NCI-H82 treated with DMSO at 0.1 percent for 48 hours (cell line): ENCODE results near the gene PRIM2.
A peak's percentile ranks its signal among the peaks of the same experiment; 100 is the strongest.
"Not testable (repeated sequence)": the region's sequence is repeated elsewhere in the genome, so short reads cannot be mapped to it uniquely, and the experiment has no call there.

ENCODE experiments used
- DNase-seq: peaks from one replicate; lab custom pipeline; 2025; ENCODE audit not compliant: unreplicated experiment; lab: John Stamatoyannopoulos, UW

Gene PRIM2

GRCh38 chr6:57362340-57362739, 44.9 kb downstream of the PRIM2 start:
- not testable (repeated sequence) for DNase-seq

DNA sequence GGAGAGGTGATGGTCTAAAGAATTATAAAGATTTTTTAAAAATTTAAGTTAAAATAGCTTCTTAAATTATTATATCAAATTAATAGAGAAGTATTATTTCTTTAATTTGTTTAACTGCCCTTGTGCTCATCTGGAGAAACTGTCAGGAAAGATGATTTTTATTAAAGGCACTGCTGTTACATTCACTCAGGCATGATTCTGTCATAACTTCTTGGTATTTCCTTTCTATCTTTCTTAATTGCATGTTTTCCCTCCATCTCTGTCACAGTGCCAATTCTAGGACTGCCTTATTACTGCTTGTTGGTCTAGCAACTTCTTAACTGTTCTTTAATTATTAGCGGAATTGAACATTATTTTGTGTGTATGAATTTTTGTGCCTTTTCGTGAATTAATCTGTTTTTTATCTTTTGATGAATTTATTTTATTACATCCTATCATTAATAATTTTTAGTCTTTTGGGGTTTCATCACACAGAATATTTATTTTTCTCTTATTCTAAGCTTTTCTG, 47.7 kb downstream of the PRIM2 start:
- DNase-seq: not testable (repeated sequence)

GRCh38 chr6:57368965-57369731, 51.7 kb downstream of the PRIM2 start:
- DNase-seq: not testable (repeated sequence)

- DNase-seq: not testable (repeated sequence)
Observed at GRCh38 chr6:57371779-57372178, 54.3 kb downstream of the PRIM2 start.

GRCh38 chr6:57374764-57375163, 57.3 kb downstream of the PRIM2 start:
- not testable (repeated sequence) for DNase-seq

- DNase-seq: not testable (repeated sequence)
Observed at GRCh38 chr6:57376083-57376482, 58.7 kb downstream of the PRIM2 start.

DNA sequence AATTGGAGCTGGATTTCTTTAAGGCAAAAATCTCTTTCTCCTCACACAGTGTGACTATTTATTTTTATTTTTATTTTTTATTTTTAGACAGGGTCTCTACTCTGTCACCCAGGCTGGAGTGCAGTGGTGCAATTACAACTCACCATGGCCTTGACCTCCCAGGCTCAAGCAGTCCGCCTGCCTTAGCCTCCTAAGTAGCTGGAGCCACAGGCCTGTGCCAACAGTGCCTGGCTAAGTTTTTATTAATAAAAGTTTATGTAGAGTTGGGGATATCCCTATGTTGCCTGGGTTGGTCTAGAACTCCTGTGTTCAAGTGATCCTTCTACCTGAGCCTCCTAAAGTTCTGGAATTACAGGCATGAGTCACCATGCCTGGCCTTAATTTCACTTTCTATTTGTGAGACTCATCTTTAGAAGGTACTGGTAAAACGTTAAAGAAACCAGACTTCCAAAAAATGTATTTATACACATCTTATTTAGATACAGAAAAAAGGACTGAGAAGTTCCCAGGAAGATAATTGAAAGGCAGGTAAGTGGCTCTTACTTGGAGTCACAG, 71.7 kb downstream of the PRIM2 start:
- DNase-seq: not testable (repeated sequence)

- not testable (repeated sequence) for DNase-seq
Observed at GRCh38 chr6:57390818-57391217, 73.4 kb downstream of the PRIM2 start.

DNA sequence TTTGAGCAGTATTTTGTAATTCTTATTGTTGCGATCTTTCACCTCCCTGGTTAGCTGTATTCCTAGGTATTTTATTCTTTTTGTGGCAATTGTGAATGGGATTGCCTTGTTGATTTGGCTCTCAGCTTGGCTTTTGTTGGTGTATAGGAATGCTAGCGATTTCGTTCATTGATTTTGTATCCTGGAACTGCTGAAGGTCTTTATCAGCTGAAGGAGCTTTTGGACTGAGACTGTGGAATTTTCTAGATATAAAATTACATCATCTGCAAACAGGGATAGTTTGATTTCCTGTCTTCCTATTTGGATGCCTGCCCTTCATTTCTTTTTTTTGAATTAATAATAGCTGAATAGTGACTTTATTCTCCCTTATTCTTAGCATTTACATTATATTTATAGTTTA, 74.6 kb downstream of the PRIM2 start:
- DNase-seq: not testable (repeated sequence)

GRCh38 chr6:57419341-57419740, 101.9 kb downstream of the PRIM2 start:
- DNase-seq: not testable (repeated sequence)

- no peak for DNase-seq
Observed at GRCh38 chr6:57421503-57421902, 104.1 kb downstream of the PRIM2 start.

GRCh38 chr6:57423468-57423867, 106.0 kb downstream of the PRIM2 start:
- DNase-seq: peak; percentile 37

GRCh38 chr6:57431742-57432141, 114.3 kb downstream of the PRIM2 start:
- DNase-seq: not testable (repeated sequence)

- DNase-seq: no peak
Observed at GRCh38 chr6:57432157-57432556, 114.7 kb downstream of the PRIM2 start.

DNA sequence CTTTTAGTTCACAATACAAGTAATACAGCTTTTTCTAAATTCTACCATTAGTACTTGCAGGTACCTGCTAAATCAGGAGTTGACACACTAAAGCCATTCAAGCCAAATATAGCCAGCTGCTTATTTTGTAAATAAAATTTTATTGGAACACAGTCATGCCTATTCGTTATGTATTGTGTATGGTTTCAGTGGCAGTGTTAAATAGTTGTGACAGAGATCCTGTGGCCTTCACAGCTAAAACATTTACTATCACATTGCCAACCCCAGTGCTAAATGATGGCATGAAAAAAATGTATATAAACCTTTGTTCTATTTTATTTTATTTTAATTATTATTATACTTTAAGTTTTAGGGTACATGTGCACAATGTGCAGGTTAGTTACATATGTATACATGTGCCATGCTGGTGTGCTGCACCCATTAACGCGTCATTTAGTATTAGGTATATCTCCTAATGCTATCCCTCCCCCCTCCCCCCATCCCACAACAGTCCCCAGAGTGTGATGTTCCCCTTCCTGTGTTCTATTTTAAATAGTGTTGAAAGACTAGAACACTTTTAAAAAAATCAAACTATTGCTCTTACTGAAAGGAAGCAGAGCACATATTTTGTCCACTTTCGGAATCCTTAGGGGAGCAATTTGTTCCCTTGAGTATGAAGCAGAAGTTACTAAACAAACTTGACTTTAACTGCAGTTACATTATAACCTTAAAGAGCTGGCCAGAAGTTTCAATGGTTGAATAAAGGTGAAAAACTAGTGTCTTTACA, 115.7 kb downstream of the PRIM2 start:
- no peak for DNase-seq

- DNase-seq: not testable (repeated sequence)
Observed at GRCh38 chr6:57433790-57434189, 116.4 kb downstream of the PRIM2 start.

DNA sequence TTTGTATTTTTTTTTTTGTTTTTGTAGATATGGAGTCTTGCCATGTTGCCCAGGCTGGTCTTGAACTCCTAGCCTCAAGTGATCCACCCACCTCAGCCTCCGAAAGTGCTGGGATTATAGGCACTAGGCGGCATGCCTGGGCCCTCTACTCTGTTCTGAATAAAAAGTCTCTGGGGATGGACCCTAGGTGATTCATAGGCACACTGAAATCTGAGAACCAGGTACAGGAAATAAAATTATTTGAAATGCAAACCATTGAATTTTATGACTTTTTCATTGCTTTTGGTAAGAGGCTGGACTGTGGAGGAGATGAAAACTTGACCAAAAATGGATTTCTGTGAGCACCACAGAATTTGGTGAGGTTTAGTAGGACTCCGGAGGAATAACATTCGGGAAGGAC, 117.5 kb downstream of the PRIM2 start:
- no peak for DNase-seq

GRCh38 chr6:57435475-57436160, 118.2 kb downstream of the PRIM2 start:
- DNase-seq: no peak

- not testable (repeated sequence) for DNase-seq
Observed at GRCh38 chr6:57440735-57441134, 123.3 kb downstream of the PRIM2 start.

- not testable (repeated sequence) for DNase-seq
Observed at GRCh38 chr6:57442133-57442532, 124.7 kb downstream of the PRIM2 start.

DNA sequence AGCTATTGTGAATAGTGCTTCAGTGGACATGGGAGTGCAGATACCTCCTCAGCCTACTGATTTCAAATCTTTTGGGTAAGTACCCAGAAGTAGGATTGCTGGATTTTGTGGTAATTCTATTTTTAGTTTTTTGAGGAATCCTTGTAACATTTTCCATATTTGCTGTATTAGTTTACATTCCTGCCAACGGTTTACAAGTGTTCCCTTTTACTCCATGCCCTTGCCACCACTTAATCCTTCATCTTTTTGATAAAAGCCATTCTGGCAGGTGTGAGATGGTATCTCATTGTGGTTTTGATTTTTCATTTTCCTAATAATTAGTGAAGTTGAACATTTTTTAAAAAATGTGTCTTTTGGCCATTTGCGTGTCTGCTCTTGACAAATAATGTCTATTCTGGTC, 125.8 kb downstream of the PRIM2 start:
- DNase-seq: not testable (repeated sequence)
